Hindlimb muscle (tissue), 1 donor: ENCODE data around the gene ACOD1. TPM values are rescaled to one million over a fixed set of nuclear protein-coding genes. Genes with fewer than 3 reads are reported as not detected.
"Not testable (repeated sequence)": the region's sequence is repeated elsewhere in the genome, so short reads cannot be mapped to it uniquely, and the experiment has no call there.

Experiments
- DNase-seq: peaks from one replicate; pipeline ENCODE4 v3.0.0-alpha.2; 2013
- polyA plus RNA-seq: library from polyadenylated mRNA; unstranded; fragments of 120-200 nt; gene quantifications from one replicate; pipeline ENCODE4 v1.2.1, GENCODE V29; 2013; ENCODE audit not compliant: insufficient read length

ACOD1 gene
- polyA plus RNA-seq, result not detected

- DNase-seq, result no peak
These were observed at the start of gene ACOD1 for GRCh38 chr13:76948149-76948548. Gene ACOD1 (plus strand): TSS chr13:76948511. CDS start chr13:76948559, 48 bp downstream.

GRCh38 chr13:76899066-76899465 is 49.2 kb upstream of the ACOD1 start:
- DNase-seq, result not testable (repeated sequence)

- peak; percentile 69 for DNase-seq
These were observed 44.7 kb upstream of the ACOD1 start for GRCh38 chr13:76903544-76904162.

- no peak for DNase-seq
These were observed 43.8 kb upstream of the ACOD1 start for GRCh38 chr13:76904507-76904906.

- no peak for DNase-seq
These were observed 35.8 kb upstream of the ACOD1 start for GRCh38 chr13:76912476-76912875.

- DNase-seq, result no peak
These were observed 34.4 kb upstream of the ACOD1 start for GRCh38 chr13:76913898-76914297.

- no peak for DNase-seq
These were observed 31.2 kb upstream of the ACOD1 start for GRCh38 chr13:76917095-76917494.

- DNase-seq, result not testable (repeated sequence)
These were observed 30.4 kb upstream of the ACOD1 start for GRCh38 chr13:76917755-76918481.

- no peak for DNase-seq
These were observed 26.8 kb upstream of the ACOD1 start for GRCh38 chr13:76921516-76921915.

GRCh38 chr13:76925115-76925514 is 23.2 kb upstream of the ACOD1 start:
- no peak for DNase-seq

GRCh38 chr13:76927955-76928354 is 20.4 kb upstream of the ACOD1 start:
- DNase-seq, result no peak

- DNase-seq, result no peak
These were observed 19.9 kb upstream of the ACOD1 start for GRCh38 chr13:76928456-76928855.

GRCh38 chr13:76929320-76929719 is 19.0 kb upstream of the ACOD1 start:
- DNase-seq, result no peak

GRCh38 chr13:76929851-76930374 is 18.4 kb upstream of the ACOD1 start:
- DNase-seq, result no peak

GRCh38 chr13:76932076-76932475 is 16.2 kb upstream of the ACOD1 start:
- no peak for DNase-seq

- no peak for DNase-seq
These were observed 13.6 kb upstream of the ACOD1 start for GRCh38 chr13:76934671-76935070.

- no peak for DNase-seq
These were observed 11.5 kb upstream of the ACOD1 start for GRCh38 chr13:76936763-76937162.

GRCh38 chr13:76937281-76937820 is 11.0 kb upstream of the ACOD1 start:
- peak; percentile 56 for DNase-seq

- DNase-seq, result no peak
These were observed 9.1 kb upstream of the ACOD1 start for GRCh38 chr13:76939215-76939614.

- DNase-seq, result no peak
These were observed 5.9 kb upstream of the ACOD1 start for GRCh38 chr13:76942363-76942762.

- DNase-seq, result no peak
These were observed 4.7 kb upstream of the ACOD1 start for GRCh38 chr13:76943646-76944045.

- DNase-seq, result no peak
These were observed 3.9 kb upstream of the ACOD1 start for GRCh38 chr13:76944456-76944855.

- DNase-seq, result no peak
These were observed 1.8 kb downstream of the ACOD1 start for GRCh38 chr13:76950101-76950500.

- no peak for DNase-seq
These were observed 5.7 kb downstream of the ACOD1 start for GRCh38 chr13:76953968-76954367.
